Measurements from ENCODE around the gene TXNRD3. TPM values are rescaled to one million over a fixed set of nuclear protein-coding genes. Genes with fewer than 3 reads are reported as not detected.

Gene TXNRD3
- total and polyA plus RNA-seq, 8 donors, result 4.4 to 8.3 (median 5.8) TPM

GRCh38 chr3:126557415-126557745 lies 97.5 kb downstream of the TXNRD3 start:
- Histone ChIP-seq H3K27ac (no peak overlapping the region), H3K27me3 (no peaks in the 10 kb centered on the region), H3K36me3 (no peaks in the 10 kb centered on the region), H3K4me1 (no peaks in the 10 kb centered on the region), H3K4me3 (no peak overlapping the region), H3K9me3 (no peaks in the 10 kb centered on the region)
- TF ChIP-seq CTCF (IDR thresholded peaks at IDR 0.05), result no peak
- no peak for FAIRE-seq
- DNase-seq, result no peak
- intact Hi-C loops (cut with DNase I), result no loop called here
- ATAC-seq, result no peak
- WGBS, 2 donors, result 89 to 91% methylated on average over 11 of the region's 11 CpGs

Other genes starting within 250 kb of the TXNRD3 start
- gene ZXDC, start 179.2 kb downstream of the TXNRD3 start, total RNA-seq, result 10 to 100 TPM; 19.4 to 26.1 (median 21.3) TPM
- 10 to 100 TPM; 19.9 to 21.7 TPM for gene ZXDC, start 179.2 kb downstream of the TXNRD3 start, polyA plus RNA-seq
- gene UROC1, start 137.4 kb downstream of the TXNRD3 start, total RNA-seq, result not detected
- under 1 TPM in 1 of 2 donors, not detected in 1; 0.09 TPM for gene UROC1, start 137.4 kb downstream of the TXNRD3 start, polyA plus RNA-seq
- under 1 TPM in 4 of 6 donors, not detected in 2; 0.08 to 0.28 (median 0.20) TPM for gene CHST13, start 131.0 kb downstream of the TXNRD3 start, total RNA-seq
- under 1 TPM; 0.08 to 0.19 TPM for gene CHST13, start 131.0 kb downstream of the TXNRD3 start, polyA plus RNA-seq
- not detected for gene C3orf22, start 96.2 kb downstream of the TXNRD3 start, total RNA-seq
- under 1 TPM in 1 of 2 donors, not detected in 1; 0.09 TPM for gene C3orf22, start 96.2 kb downstream of the TXNRD3 start, polyA plus RNA-seq
- gene CHCHD6, start 49.1 kb upstream of the TXNRD3 start, total RNA-seq, result 1 to 10 TPM; 5.0 to 6.4 (median 5.9) TPM
- 10 to 100 TPM in 1 of 2 donors, 1 to 10 TPM in 1; 9.1 to 10.9 TPM for gene CHCHD6, start 49.1 kb upstream of the TXNRD3 start, polyA plus RNA-seq